SH-SY5Y (cell line): ENCODE data around the gene C7orf33.
A peak's percentile ranks its signal among the peaks of the same experiment; 100 is the strongest.

ENCODE experiments used
- GATA2 ChIP-seq: IDR thresholded peaks from 2 replicates; pipeline ENCODE4 v1.6.1; 2011; ENCODE audit warnings: mild to moderate bottlenecking, low read depth, low read length
- GATA3 ChIP-seq: IDR thresholded peaks from 2 replicates; pipeline ENCODE4 v1.6.1; 2011; ENCODE audit warnings: low read depth, mild to moderate bottlenecking, low read length, moderate library complexity

The C7orf33 gene

DNA sequence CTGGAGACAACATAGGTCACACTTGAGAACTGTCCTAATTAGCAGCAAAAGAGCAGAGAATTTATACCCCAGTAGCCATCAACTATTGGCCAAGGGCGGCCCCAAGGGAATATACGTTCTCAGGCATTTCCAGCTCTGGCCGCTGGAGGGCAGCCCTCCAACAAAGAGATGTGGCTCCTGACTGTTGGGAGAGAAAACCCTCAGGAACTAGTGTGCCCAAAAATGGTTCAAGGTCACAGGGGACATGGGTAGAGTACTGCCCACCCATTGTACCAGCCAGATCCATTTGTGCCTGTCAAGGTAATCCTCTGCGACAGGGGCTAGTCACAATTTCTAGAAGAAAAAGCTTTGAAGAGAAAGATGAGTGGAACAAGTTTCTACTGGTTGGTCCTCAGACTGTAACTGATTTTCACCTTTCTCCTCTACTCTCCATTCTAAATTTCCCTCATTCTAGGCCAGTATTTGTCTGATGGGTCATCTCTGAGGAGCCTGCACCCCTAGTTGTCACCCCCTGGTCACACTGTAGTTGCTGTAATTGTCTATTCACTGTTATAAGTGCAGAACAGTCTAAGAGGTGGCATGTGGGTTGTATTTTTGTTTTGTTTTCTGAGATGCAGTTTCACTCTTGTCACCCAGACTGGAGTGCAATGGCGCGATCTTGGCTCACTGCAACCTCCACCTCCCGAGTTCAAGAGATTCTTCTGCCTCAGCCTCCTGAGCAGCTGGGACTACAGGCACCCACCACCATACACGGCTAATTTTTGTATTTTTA is 14.7 kb upstream of the C7orf33 start:
- TF ChIP-seq GATA3 (no peak), GATA2 (no peak)

DNA sequence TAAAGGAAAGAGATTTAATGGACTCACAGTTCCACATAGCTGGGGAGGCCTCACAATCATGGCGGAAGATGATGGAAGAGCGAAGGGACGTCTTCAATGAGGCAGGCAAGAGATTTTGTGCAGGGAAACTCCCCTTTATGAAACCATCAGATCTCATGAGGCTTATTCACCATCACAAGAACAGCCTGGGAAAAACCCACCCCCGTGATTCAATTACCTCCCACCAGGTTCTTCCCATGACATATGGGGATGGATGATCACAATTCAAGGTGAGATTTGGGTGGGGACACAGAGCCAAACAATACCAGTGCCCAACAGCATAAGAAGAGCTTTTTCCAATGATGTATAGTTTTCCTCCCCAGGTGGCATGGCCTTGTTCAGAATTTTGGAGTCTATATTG is 11.2 kb upstream of the C7orf33 start:
- TF ChIP-seq GATA2 (no peak), GATA3 (no peak)

DNA sequence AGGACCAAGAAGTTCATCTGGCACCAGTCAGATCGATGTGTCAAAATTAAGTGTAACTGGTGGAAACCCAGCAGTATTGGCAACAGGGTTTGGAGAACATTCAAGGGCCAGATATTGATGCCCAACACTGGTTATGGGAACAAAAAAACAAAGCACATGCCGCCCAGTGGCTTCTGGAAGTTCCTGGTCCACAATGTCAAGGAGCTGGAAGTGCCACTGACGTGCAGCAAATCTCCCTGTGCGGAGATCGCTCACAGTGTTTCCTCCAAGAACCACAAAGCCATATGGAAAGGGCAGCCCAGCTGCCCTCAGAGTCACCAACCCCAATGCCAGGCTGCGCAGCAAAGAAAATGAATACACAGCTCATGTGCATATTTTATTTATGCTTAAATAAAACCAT is 10.1 kb upstream of the C7orf33 start:
- TF ChIP-seq GATA3 (no peak), GATA2 (no peak)

DNA sequence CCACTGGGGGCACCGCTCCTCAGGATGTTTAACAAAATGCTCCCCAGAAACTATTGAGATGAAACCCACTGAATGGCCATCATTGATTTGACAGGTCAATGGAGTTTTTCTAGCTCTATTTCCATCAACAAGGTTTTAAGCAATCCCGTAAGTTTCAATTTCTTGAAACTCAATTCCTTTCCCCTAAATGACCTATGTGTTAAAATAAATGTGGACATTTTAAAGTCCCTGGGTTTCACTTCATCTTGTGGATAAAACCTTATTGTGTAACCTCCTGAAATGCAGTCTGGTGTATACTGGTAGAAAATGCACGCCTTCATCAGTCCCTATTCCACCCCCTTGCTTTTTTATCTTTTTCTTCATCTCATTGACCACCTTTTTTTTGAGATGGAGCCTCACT is 8.9 kb upstream of the C7orf33 start:
- TF ChIP-seq GATA3 (no peak), GATA2 (no peak)

DNA sequence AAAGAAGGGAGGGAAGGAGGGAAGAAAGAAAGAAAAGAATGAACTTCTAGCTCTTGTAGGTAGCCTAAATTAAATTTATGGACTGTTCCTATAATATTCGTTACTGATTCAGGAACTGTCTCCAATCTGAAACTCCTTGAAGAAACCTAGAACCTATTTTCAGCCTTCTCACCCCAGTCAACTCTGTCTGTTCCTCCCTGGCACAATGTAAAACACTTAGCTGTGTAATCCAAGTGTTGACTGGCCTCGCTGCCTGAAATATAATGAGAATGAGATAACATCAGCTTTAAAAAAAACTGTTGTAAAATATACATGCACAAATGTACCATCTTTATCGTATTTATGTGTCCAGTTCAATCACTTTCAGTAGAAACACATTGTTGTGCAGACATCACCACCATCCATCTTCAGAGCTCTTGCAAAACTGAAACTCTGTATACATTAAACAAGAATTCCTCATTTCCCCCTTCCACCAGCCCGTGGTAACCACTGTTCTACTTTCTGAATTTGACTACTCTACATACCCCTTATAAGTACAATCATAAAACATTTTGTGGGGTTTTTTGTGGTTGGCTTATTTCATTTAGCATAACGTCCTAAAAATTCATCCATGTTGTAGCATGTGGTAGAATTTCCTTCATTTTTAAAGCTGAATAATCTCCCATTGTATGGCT is 6.3 kb upstream of the C7orf33 start:
- no peak for TF ChIP-seq GATA2
- TF ChIP-seq GATA3 = no peak

DNA sequence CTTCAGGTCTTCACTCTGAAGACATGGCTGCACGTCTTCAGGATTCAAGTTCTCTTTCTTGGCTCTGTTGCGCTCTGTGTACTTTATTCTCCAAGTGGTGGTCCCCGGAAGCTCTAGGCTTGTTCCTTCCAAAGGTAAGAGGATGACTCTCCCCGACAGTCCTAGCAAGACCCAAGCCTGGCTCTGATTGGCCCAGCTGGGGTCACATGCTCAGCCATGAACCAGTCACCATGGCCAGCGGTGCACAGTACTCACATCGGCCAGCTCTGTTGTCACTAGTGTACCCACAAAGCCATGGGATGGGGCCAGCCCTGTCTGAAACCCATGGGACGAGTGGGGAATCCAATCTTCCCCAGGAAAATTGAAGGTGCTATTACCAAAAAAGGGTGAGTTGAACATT is 5.2 kb upstream of the C7orf33 start:
- TF ChIP-seq GATA3 (no peak), GATA2 (no peak)

DNA sequence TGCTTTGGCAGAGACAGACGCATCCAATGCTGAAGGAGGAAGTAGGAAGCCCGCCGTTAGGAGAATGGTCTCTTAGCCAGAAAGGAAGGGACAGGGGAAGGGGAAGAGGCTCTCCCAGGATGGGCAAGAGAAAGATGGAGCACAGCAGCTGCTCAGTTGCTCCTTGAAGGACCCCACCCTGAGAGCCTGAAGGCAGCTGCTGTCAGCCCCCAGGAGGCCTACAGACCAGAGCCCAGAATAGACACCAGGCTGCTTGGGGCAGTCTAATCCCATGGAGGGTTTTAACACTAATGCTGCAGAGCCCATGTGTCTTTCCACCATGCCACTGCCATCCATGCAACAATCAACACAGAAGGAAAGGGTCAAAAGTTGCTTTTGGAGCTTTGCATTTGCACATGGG is 3.5 kb upstream of the C7orf33 start:
- TF ChIP-seq GATA3 = no peak
- no peak for TF ChIP-seq GATA2

DNA sequence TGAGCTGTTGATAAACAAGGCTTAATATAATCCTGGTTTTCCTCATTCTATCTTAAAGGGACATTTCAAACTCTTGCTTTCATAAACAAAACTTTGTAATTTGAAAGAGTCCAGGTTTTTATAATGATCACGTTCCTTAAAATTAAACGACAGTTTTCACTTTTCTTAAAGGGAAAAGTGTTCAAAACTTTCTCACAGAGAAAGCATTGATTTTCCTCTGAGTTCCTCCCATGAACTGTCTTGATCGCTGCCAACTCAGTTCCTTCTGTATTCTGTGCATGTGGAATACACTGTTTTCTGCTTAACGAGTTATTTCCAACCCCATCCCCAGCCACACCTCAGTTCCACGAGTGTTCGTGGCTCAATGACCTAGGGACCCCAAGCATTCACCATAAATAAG is 2.4 kb upstream of the C7orf33 start:
- TF ChIP-seq GATA3 (no peak), GATA2 (no peak)

DNA sequence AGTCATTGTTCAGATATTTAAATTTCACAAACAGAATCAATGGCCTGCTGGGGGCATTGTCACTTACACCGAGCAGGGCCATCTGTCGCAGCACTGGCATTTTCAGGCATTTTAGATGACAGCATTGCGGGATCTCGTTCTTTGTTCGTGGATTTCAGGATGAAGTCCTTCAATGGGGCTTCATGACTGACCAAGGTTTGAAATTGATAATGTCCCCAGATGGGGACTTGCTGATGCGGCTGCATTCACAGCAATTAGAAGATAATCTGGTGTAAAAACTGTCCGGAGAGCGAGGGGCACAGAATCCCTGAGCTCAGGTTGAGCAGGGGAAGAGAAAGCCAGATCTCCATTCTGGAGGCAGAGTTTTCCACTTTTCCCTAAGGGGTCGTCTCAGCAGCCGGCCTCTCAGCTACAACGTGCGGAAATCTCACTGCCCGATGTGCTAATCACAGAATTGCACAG is 1.9 kb upstream of the C7orf33 start:
- no peak for TF ChIP-seq GATA3
- TF ChIP-seq GATA2 = no peak

DNA sequence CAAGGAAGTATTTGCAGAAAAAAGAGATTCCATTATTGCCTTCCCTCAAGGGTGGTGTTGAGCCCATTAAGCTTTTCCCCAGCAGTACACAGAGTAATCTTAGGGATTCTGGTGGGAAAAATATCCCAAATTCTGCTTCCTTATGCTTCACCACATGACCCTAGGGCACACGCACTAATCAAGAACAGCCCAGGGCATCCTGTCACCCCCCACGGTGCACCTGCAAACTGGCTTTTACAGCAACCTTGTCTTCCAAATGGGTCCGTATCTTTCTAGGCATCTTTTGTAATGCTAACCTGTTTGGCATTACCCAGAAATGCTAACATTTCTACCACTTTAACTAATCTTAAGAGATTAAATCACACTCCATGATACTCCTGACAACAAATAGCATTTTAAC is 926 bp upstream of the C7orf33 start:
- TF ChIP-seq GATA2 (no peak), GATA3 (no peak)

DNA sequence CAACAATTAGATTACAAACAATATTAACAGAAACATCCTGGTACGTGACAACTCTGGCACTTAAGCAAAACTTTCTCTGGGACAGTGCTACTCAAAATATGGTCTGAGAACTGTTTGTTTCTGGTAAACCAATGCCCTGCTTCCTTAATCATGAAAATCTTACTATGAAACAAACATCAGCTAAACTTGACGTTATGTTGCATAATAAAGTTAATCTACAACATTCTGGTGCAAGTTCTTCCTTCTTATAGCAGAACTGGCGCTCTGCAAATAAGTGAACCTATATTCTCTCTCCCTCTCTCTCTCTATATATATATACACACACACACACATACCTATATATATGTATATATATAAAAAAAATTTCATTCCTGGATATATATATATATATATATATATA is 7.8 kb downstream of the C7orf33 start:
- TF ChIP-seq GATA3 (no peak), GATA2 (no peak)

DNA sequence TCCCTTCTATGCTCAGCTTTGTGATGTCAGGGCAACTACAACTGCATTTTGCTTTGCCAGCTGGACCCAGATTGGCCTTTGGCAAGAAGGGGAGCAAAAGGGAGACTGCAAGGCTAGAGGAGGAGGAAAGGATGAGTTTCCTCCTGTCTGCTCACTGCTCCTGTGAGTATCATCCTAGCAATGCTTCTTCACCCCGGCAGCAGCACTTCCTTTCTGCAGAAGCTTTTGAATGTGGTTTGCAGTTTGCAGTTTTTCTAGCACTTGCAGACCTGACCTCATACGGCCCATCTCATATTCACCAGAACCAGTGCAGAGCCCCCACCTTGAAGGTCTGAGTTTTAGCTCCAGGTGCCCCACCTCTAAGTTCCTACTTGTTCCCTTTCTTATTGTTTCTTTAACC is 14.8 kb downstream of the C7orf33 start:
- TF ChIP-seq GATA3 (no peak), GATA2 (no peak)

DNA sequence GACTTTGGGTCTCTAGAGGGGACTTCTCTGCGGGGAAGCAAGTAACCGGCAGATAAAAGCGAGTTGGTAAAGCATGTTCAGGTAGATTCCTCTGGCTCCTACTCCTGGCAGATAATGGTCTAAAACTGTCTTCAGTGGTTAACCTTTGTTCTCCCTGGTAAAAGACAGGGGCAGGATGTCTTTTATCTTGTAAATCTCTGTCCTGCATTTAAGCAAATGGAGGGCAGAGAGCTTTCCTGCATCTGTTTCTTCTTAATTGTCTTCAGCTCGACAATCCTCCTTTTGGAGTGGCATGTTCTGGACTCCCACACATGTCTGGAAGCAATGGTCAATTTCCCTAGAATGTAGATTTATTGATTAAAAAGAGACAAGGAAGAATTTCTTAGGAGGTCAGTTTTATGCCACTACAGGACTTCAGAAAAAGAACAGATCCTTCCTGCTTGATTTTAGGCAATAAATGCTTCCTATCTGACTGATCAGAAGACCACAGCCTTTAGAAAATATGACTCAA is 16.6 kb downstream of the C7orf33 start:
- TF ChIP-seq GATA2 (peak; percentile 96), GATA3 (peak; percentile 95)

DNA sequence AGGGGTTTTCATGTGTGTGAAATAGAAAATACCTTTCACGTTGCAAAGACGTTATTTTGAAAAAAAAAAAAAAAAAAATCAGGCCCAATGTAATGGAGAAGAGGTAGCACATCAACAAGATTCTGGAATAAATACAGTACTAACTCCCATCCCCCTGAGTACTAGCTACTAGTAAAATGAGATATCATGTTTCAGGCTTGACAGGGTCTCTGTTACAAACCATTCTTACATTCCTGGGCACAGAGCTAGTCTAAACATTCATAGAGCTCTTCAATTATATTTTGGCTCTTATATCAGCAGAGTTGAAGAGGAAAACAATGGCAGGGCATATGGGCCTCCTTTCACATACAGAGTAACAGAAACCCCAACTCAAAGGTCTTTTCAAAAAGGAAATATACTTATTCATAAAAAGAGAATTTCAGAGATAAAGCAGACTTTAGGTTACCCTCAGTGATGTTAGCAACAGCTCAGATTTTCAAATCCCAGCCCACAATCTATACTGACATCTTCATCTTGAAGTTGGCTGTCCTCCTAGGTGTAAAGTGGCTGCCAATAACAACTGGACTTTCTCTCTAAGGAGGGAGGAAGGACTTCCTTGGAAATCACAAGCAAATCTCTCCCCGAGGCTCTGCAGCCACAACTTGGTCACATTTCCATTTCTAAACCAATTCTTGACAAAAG is 18.6 kb downstream of the C7orf33 start:
- TF ChIP-seq GATA2 = no peak
- no peak for TF ChIP-seq GATA3

DNA sequence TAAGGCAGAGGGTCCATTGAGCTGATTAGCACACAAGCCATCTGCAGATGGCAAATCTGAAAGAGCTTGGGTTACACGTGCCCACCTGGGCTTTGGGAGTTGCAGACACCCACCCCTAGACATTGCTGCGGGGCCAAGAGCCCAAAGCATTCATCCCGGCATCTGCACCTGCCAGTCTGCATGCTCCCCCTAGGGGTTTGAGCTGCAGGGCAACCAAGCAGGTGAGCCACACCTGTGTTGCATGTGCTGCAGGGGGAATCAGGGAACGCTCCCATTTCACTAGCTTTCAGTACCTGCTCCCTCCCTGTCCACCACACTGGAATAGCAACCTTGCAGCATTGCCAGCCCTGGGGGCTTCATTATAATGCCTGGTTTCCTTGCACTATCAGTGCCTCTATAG is 21.1 kb downstream of the C7orf33 start:
- TF ChIP-seq GATA2 (no peak), GATA3 (no peak)

DNA sequence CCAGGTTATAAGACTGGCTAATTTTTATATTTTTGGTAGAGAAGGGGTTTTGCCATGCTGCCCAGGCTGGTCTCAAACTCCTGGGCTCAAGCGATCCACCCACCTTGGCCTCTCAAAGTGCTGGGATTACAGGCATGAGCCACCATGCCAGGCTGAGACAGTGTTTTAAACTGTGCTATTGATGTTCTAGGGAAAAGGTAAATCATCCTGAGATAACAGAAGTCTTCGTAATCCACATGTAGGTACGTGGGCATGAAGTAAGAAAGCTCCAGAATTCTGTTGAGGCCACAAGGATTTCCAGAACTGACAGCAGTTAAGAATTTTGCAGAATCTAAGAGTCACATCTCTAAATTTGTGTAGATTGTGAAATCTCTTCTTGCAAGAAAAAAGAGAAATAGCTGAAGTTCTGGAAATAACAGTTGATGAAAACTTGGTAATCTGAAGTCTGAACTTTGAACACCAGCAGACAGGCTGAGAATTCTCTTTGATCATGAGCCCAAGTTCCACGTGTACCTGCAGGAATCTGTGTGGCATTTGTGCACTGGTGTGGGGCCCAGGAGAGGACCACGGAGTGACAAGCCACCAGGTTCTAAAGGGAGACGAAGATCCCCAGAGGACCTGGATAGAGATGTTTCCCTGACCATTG is 24.6 kb downstream of the C7orf33 start:
- TF ChIP-seq GATA2 (no peak), GATA3 (no peak)
